Activated naive CD4-positive, alpha-beta T cell treated with anti-CD3 and anti-CD28 coated beads, Interleukin-2, amount 50 U/mL, for 72 hours (primary cell): Measurements from ENCODE around the gene RDH11. TPM values are rescaled to one million over a fixed set of nuclear protein-coding genes. Genes with fewer than 3 reads are reported as not detected.

Experiments used
- ATAC-seq, 2 donors: fragments of 150-1000 bp; cut with Tn5 transposase; 2 replicates each; pipeline ENCODE4 v1.10.0; 2021; ENCODE audit warnings: mild to moderate bottlenecking in 2 of 2, moderate library complexity in 2 of 2
- DNase-seq, 2 donors: peaks; one replicate each; pipeline ENCODE4 v3.0.0; 2021 to 2022; ENCODE audit warnings: low spot score in 2 of 2
- H3K27ac Mint-ChIP-seq, 2 donors: one replicate each; pipeline ENCODE4 v1.8.0; 2022; ENCODE audit warnings: mild to moderate bottlenecking in 2 of 2, mixed read lengths in 2 of 2
- H3K36me3 Mint-ChIP-seq, 2 donors: one replicate each; pipeline ENCODE4 v1.8.0; 2022; ENCODE audit warnings: mixed read lengths in 2 of 2
- H3K9me3 Mint-ChIP-seq, 2 donors: one replicate each; pipeline ENCODE4 v1.8.0; 2022; ENCODE audit warnings: mixed read lengths in 2 of 2
- total RNA-seq, 2 donors: library from RNA; stranded (reverse); gene quantifications; one replicate each; pipeline ENCODE4 v1.2.3, GENCODE V29; 2022

RDH11 gene
- total RNA-seq, 2 donors from 2014 or later: 41.5 to 54.6 TPM

- Mint-ChIP-seq H3K27ac (peak within 1 kb of the TSS; percentile 78 to 96), H3K36me3 (peaks cover 0 to 4% of the 10 kb centered on the region in 2 donors), H3K9me3 (no peaks in the 10 kb centered on the region)
- DNase-seq: peak; percentile 70 to 76
- ATAC-seq: peak; percentile 80 to 95
These were observed 20.9 kb downstream of the RDH11 start, which contains the start of gene VTI1B for GRCh38 chr14:67674480-67675218. Gene VTI1B (minus strand): TSS chr14:67674632. CDS start chr14:67674489, 143 bp downstream.

GRCh38 chr14:67674139-67674479 is 21.5 kb downstream of the RDH11 start:
- DNase-seq: peak; percentile 64 to 69
- Mint-ChIP-seq H3K36me3 (peaks cover 0 to 4% of the 10 kb centered on the region in 2 donors), H3K9me3 (no peaks in the 10 kb centered on the region), H3K27ac (peak overlapping the region; percentile 78 to 96)
- peak; percentile 75 to 85 for ATAC-seq

- DNase-seq (no peak), ATAC-seq (no peak)
- Mint-ChIP-seq H3K27ac (peak overlapping the region in 1 of 2 donors; percentile 78), H3K36me3 (peaks cover 0 to 4% of the 10 kb centered on the region in 2 donors), H3K9me3 (no peaks in the 10 kb centered on the region)
These were observed 22.1 kb downstream of the RDH11 start for GRCh38 chr14:67673451-67673850.

GRCh38 chr14:67668559-67668958 is 27.0 kb downstream of the RDH11 start:
- Mint-ChIP-seq H3K9me3 (no peaks in the 10 kb centered on the region), H3K36me3 (no peaks in the 10 kb centered on the region), H3K27ac (peak overlapping the region in 1 of 2 donors; percentile 70)
- ATAC-seq (peak; percentile 34 to 46), DNase-seq (no peak)

GRCh38 chr14:67666750-67667449 is 28.7 kb downstream of the RDH11 start:
- ATAC-seq (peak; percentile 86 to 87), DNase-seq (peak in 1 of 2 donors; percentile 30)
- no peaks in the 10 kb centered on the region for H3K9me3 Mint-ChIP-seq
- peak overlapping the region; percentile 40 to 78 for H3K27ac Mint-ChIP-seq
- peaks cover 0 to 5% of the 10 kb centered on the region in 2 donors for H3K36me3 Mint-ChIP-seq

GRCh38 chr14:67665868-67666267 is 29.7 kb downstream of the RDH11 start:
- H3K27ac Mint-ChIP-seq: peak overlapping the region in 1 of 2 donors; percentile 78
- H3K36me3 Mint-ChIP-seq: peaks cover 0 to 6% of the 10 kb centered on the region in 2 donors
- H3K9me3 Mint-ChIP-seq: no peaks in the 10 kb centered on the region
- ATAC-seq: no peak
- no peak for DNase-seq

GRCh38 chr14:67663633-67664032 is 31.9 kb downstream of the RDH11 start:
- Mint-ChIP-seq H3K27ac (no peak overlapping the region), H3K36me3 (peaks cover 0 to 6% of the 10 kb centered on the region in 2 donors), H3K9me3 (no peaks in the 10 kb centered on the region)
- DNase-seq (no peak), ATAC-seq (no peak)

- Mint-ChIP-seq H3K9me3 (no peaks in the 10 kb centered on the region), H3K27ac (no peak overlapping the region), H3K36me3 (no peaks in the 10 kb centered on the region)
- no peak for ATAC-seq
- DNase-seq: no peak
These were observed 41.8 kb downstream of the RDH11 start for GRCh38 chr14:67653651-67654280.

- ATAC-seq: no peak
- Mint-ChIP-seq H3K36me3 (no peaks in the 10 kb centered on the region), H3K9me3 (no peaks in the 10 kb centered on the region), H3K27ac (peak overlapping the region in 1 of 2 donors; percentile 30)
- DNase-seq: no peak
These were observed 43.4 kb downstream of the RDH11 start for GRCh38 chr14:67652189-67652588.

GRCh38 chr14:67650694-67651093 is 44.9 kb downstream of the RDH11 start:
- no peaks in the 10 kb centered on the region for H3K36me3 Mint-ChIP-seq
- no peaks in the 10 kb centered on the region for H3K9me3 Mint-ChIP-seq
- DNase-seq (no peak), ATAC-seq (no peak)
- H3K27ac Mint-ChIP-seq: peak overlapping the region in 1 of 2 donors; percentile 6

GRCh38 chr14:67650151-67650550 is 45.4 kb downstream of the RDH11 start:
- DNase-seq: no peak
- no peak for ATAC-seq
- H3K36me3 Mint-ChIP-seq: peaks cover 3% of the 10 kb centered on the region in 2 donors
- peak overlapping the region in 1 of 2 donors; percentile 6 for H3K27ac Mint-ChIP-seq
- no peaks in the 10 kb centered on the region for H3K9me3 Mint-ChIP-seq

- DNase-seq: no peak
- Mint-ChIP-seq H3K36me3 (peaks cover 5 to 17% of the 10 kb centered on the region in 2 donors), H3K27ac (no peak overlapping the region), H3K9me3 (no peaks in the 10 kb centered on the region)
- ATAC-seq: no peak
These were observed 49.4 kb downstream of the RDH11 start for GRCh38 chr14:67646131-67646530.

- Mint-ChIP-seq H3K27ac (no peak overlapping the region), H3K36me3 (peaks cover 5 to 17% of the 10 kb centered on the region in 2 donors), H3K9me3 (no peaks in the 10 kb centered on the region)
- DNase-seq (no peak), ATAC-seq (no peak)
These were observed 50.1 kb downstream of the RDH11 start for GRCh38 chr14:67645414-67645813.

GRCh38 chr14:67644428-67644827 is 51.1 kb downstream of the RDH11 start:
- no peak for ATAC-seq
- H3K9me3 Mint-ChIP-seq: no peaks in the 10 kb centered on the region
- no peak for DNase-seq
- H3K27ac Mint-ChIP-seq: peak overlapping the region in 1 of 2 donors; percentile 35
- peaks cover 5 to 17% of the 10 kb centered on the region in 2 donors for H3K36me3 Mint-ChIP-seq

- peak overlapping the region in 1 of 2 donors; percentile 35 for H3K27ac Mint-ChIP-seq
- no peaks in the 10 kb centered on the region for H3K9me3 Mint-ChIP-seq
- ATAC-seq (no peak), DNase-seq (no peak)
- peaks cover 5 to 17% of the 10 kb centered on the region in 2 donors for H3K36me3 Mint-ChIP-seq
These were observed 51.9 kb downstream of the RDH11 start for GRCh38 chr14:67643713-67644112.

GRCh38 chr14:67641902-67642749 is 53.4 kb downstream of the RDH11 start:
- ATAC-seq (peak; percentile 85 to 89), DNase-seq (no peak)
- no peaks in the 10 kb centered on the region for H3K9me3 Mint-ChIP-seq
- peaks cover 5 to 17% of the 10 kb centered on the region in 2 donors for H3K36me3 Mint-ChIP-seq
- H3K27ac Mint-ChIP-seq: peak overlapping the region in 1 of 2 donors; percentile 61
